MCF 10A (cell line): ENCODE measurements around the gene PPP2R2D. TPM values are rescaled to one million over a fixed set of nuclear protein-coding genes. Genes with fewer than 3 reads are reported as not detected.
A peak's percentile ranks its signal among the peaks of the same experiment; 100 is the strongest.

Experiments used
- BruUV-seq: library from RNA; stranded (reverse); fragments of 400-500 nt; replicated peaks from 2 replicates; lab custom pipeline; 2021; lab: Mats Ljungman, UMichigan
- CTCF ChIA-PET: fragments of 300-600 bp; sonication (Branson Sonifier 250); formaldehyde crosslinking; extraction: SDS; loops from one replicate; lab custom pipeline; 2021; ENCODE audit warnings: antibody characterized with exemption, inconsistent platforms; lab: Yijun Ruan, JAX
- POLR2A ChIA-PET: fragments of 300-600, 350-650 bp; sonication (Branson Sonifier 250); formaldehyde crosslinking; extraction: SDS; loops from one replicate; lab custom pipeline; 2020; ENCODE audit warnings: antibody characterized with exemption, inconsistent platforms; lab: Yijun Ruan, JAX
- DNase-seq: peaks from one replicate; pipeline ENCODE4 v3.0.0-alpha.2; 2018; ENCODE audit not compliant: unreplicated experiment
- H3K27ac Mint-ChIP-seq: one replicate; pipeline ENCODE4 v1.8.0; 2022; ENCODE audit warnings: mild to moderate bottlenecking, low read depth, mixed read lengths; ENCODE audit not compliant: unreplicated experiment
- H3K27me3 Mint-ChIP-seq: one replicate; pipeline ENCODE4 v1.8.0; 2022; ENCODE audit warnings: mixed read lengths; ENCODE audit not compliant: insufficient read depth, unreplicated experiment
- H3K36me3 Mint-ChIP-seq: one replicate; pipeline ENCODE4 v1.8.0; 2022; ENCODE audit warnings: mild to moderate bottlenecking, moderate library complexity, mixed read lengths; ENCODE audit not compliant: insufficient read depth, unreplicated experiment
- H3K4me1 Mint-ChIP-seq: one replicate; pipeline ENCODE4 v1.8.0; 2022; ENCODE audit warnings: mixed read lengths; ENCODE audit not compliant: insufficient read depth, unreplicated experiment
- H3K4me3 Mint-ChIP-seq: one replicate; pipeline ENCODE4 v1.8.0; 2022; ENCODE audit warnings: mild to moderate bottlenecking, moderate library complexity, mixed read lengths; ENCODE audit not compliant: unreplicated experiment
- H3K9me3 Mint-ChIP-seq: one replicate; pipeline ENCODE4 v1.8.0; 2022; ENCODE audit warnings: mixed read lengths; ENCODE audit not compliant: unreplicated experiment
- CTCF ChIP-seq: fragments of 200-600 bp; IDR thresholded peaks from one replicate; pipeline ENCODE4 v1.8.0; 2022; ENCODE audit warnings: antibody characterized with exemption, mild to moderate bottlenecking; ENCODE audit not compliant: unreplicated experiment
- intact Hi-C: fragments of 100-400 bp; cut with micrococcal nuclease; formaldehyde crosslinking; loops from 2 replicates; pipeline ENCODE4 v1.14.1; 2022
- total RNA-seq: library from RNA; stranded (reverse); gene quantifications from 2 replicates; pipeline ENCODE4 v1.2.3, GENCODE V29; 2022

PPP2R2D gene
- total RNA-seq, 1 experiment from 2014 or later = 35.5 TPM

- Mint-ChIP-seq H3K27ac (no peak overlapping the region), H3K4me1 (no peaks in the 10 kb centered on the region), H3K4me3 (no peak overlapping the region), H3K9me3 (no peaks in the 10 kb centered on the region), H3K27me3 (peaks cover 20% of the 10 kb centered on the region), H3K36me3 (no peaks in the 10 kb centered on the region)
- CTCF ChIA-PET = interaction anchor here (0.6 to 1.6 kb wide), 4 partner anchors 14 to 1681 kb away, joined by 3 to 10 read pairs (median 5); no protein-coding TSS in a partner anchor
- no peak for TF ChIP-seq CTCF
- no TSS peak for BruUV-seq
- DNase-seq = no peak
- POLR2A ChIA-PET = no interaction called here
- intact Hi-C loops = loop anchor here (10.0 kb wide), 1 partner anchor 1617 kb away; no protein-coding TSS in a partner anchor
Measured at GRCh38 chr10:131871673-131872005, 29.2 kb upstream of the PPP2R2D start.

- no peaks in the 10 kb centered on the region for H3K4me1 Mint-ChIP-seq
- intact Hi-C loops = loop anchor here (10.0 kb wide), 1 partner anchor 1617 kb away; no protein-coding TSS in a partner anchor
- H3K36me3 Mint-ChIP-seq = no peaks in the 10 kb centered on the region
- no peak for DNase-seq
- peaks cover 20% of the 10 kb centered on the region for H3K27me3 Mint-ChIP-seq
- TF ChIP-seq CTCF = no peak
- no peak overlapping the region for H3K4me3 Mint-ChIP-seq
- H3K27ac Mint-ChIP-seq = no peak overlapping the region
- POLR2A ChIA-PET = no interaction called here
- CTCF ChIA-PET = interaction anchor here (0.7 to 1.8 kb wide), 7 partner anchors 14 to 1647 kb away, joined by 3 to 10 read pairs (median 5); no protein-coding TSS in a partner anchor
- H3K9me3 Mint-ChIP-seq = no peaks in the 10 kb centered on the region
- BruUV-seq = no TSS peak
Measured at GRCh38 chr10:131872011-131872826, 28.6 kb upstream of the PPP2R2D start.

- no peak for TF ChIP-seq CTCF
- no peak for DNase-seq
- no TSS peak for BruUV-seq
- intact Hi-C loops = loop anchor here (10.0 kb wide), 1 partner anchor 1618 kb away; no protein-coding TSS in a partner anchor
- Mint-ChIP-seq H3K4me1 (no peaks in the 10 kb centered on the region), H3K36me3 (no peaks in the 10 kb centered on the region), H3K27me3 (peaks cover 20% of the 10 kb centered on the region), H3K4me3 (no peak overlapping the region), H3K9me3 (no peaks in the 10 kb centered on the region), H3K27ac (no peak overlapping the region)
- ChIA-PET POLR2A (no interaction called here), CTCF (interaction anchor here (0.6 to 1.8 kb wide), 10 partner anchors 13 to 1682 kb away, joined by 3 to 6 read pairs (median 4); no protein-coding TSS in a partner anchor)
Measured at GRCh38 chr10:131872827-131873375, 27.9 kb upstream of the PPP2R2D start.

GRCh38 chr10:131874991-131875451 is 25.8 kb upstream of the PPP2R2D start:
- ChIA-PET CTCF (interaction anchor here (0.6 to 1.4 kb wide), 23 partner anchors 9 to 1735 kb away, joined by 3 to 8 read pairs (median 3); no protein-coding TSS in a partner anchor), POLR2A (no interaction called here)
- intact Hi-C loops = loop anchor here (1.0 to 10.0 kb wide), 4 partner anchors 1188 to 1685 kb away; no protein-coding TSS in a partner anchor
- no peaks in the 10 kb centered on the region for H3K4me1 Mint-ChIP-seq
- no peak overlapping the region for H3K27ac Mint-ChIP-seq
- no peaks in the 10 kb centered on the region for H3K9me3 Mint-ChIP-seq
- H3K4me3 Mint-ChIP-seq = no peak overlapping the region
- H3K36me3 Mint-ChIP-seq = no peaks in the 10 kb centered on the region
- BruUV-seq = no TSS peak
- peak; percentile 80 for TF ChIP-seq CTCF
- DNase-seq = peak; percentile 80
- peaks cover 40% of the 10 kb centered on the region for H3K27me3 Mint-ChIP-seq
